Neutrophil (primary cell): ENCODE results near the gene KCTD10.
"Not testable (repeated sequence)": the region's sequence is repeated elsewhere in the genome, so short reads cannot be mapped to it uniquely, and the experiment has no call there.

ENCODE experiments used
- H3K27ac ChIP-seq: fragments of 200-600 bp; sonication (generic); 2 replicates; pipeline ENCODE4 v1.5.1; 2016; ENCODE audit warnings: mild to moderate bottlenecking, moderate library complexity
- H3K27me3 ChIP-seq: fragments of 200-600 bp; sonication (generic); 2 replicates; pipeline ENCODE4 v1.6.0; 2016; ENCODE audit warnings: mild to moderate bottlenecking
- H3K36me3 ChIP-seq: fragments of 200-600 bp; sonication (generic); 2 replicates; pipeline ENCODE4 v1.5.1; 2017
- H3K4me1 ChIP-seq, 2 experiments: fragments of 200-600 bp in 1 of 2; sonication (generic) in 1 of 2; 1 replicate in 1 of 2; 2 replicates in 1 of 2; pipeline versions ENCODE4 v1.5.1 to v1.6.1; 2013 to 2016; ENCODE audit warnings: low read depth in 1 of 2, low read length in 1 of 2, mild to moderate bottlenecking in 1 of 2, moderate library complexity in 1 of 2; ENCODE audit not compliant: control insufficient read depth in 1 of 2, insufficient read depth in 1 of 2
- H3K4me3 ChIP-seq, 2 experiments: fragments of 200-600 bp in 1 of 2; sonication (generic) in 1 of 2; 1 replicate in 1 of 2; 2 replicates in 1 of 2; pipeline ENCODE4 v1.5.1; 2013 to 2016; ENCODE audit warnings: low read depth in 1 of 2, low read length in 1 of 2, mild to moderate bottlenecking in 1 of 2, moderate library complexity in 1 of 2
- H3K9me3 ChIP-seq: fragments of 200-600 bp; sonication (generic); 2 replicates; pipeline ENCODE4 v1.5.1; 2016
- CTCF ChIP-seq: fragments of 200-600 bp; sonication (generic); IDR thresholded peaks from 2 replicates; pipeline ENCODE4 v1.5.1; 2016; ENCODE audit warnings: antibody characterized with exemption

The KCTD10 gene

GRCh38 chr12:109440851-109441490 is 36.1 kb downstream of the KCTD10 start:
- Histone ChIP-seq H3K4me3 (no peak overlapping the region), H3K4me1 (no peaks in the 10 kb centered on the region), H3K9me3 (no peaks in the 10 kb centered on the region), H3K27me3 (no peaks in the 10 kb centered on the region), H3K36me3 (no peaks in the 10 kb centered on the region), H3K27ac (no peak overlapping the region)
- no peak for TF ChIP-seq CTCF

- not testable (repeated sequence) for H3K27me3 ChIP-seq, H3K4me3 ChIP-seq, H3K36me3 ChIP-seq, H3K27ac ChIP-seq, H3K9me3 ChIP-seq, H3K4me1 ChIP-seq
Observed at GRCh38 chr12:109439951-109440350, 37.1 kb downstream of the KCTD10 start.

- H3K27me3 ChIP-seq, result no peaks in the 10 kb centered on the region
- no peaks in the 10 kb centered on the region for H3K36me3 ChIP-seq
- H3K9me3 ChIP-seq, result no peaks in the 10 kb centered on the region
- no peak overlapping the region for H3K27ac ChIP-seq
- H3K4me3 ChIP-seq, result no peak overlapping the region
- no peak for TF ChIP-seq CTCF
- no peaks in the 10 kb centered on the region for H3K4me1 ChIP-seq
Observed at GRCh38 chr12:109439181-109439580, 37.9 kb downstream of the KCTD10 start.

- no peaks in the 10 kb centered on the region for H3K4me1 ChIP-seq
- no peak for TF ChIP-seq CTCF
- no peak overlapping the region for H3K4me3 ChIP-seq
- no peak overlapping the region for H3K27ac ChIP-seq
- H3K27me3 ChIP-seq, result no peaks in the 10 kb centered on the region
- no peaks in the 10 kb centered on the region for H3K36me3 ChIP-seq
- H3K9me3 ChIP-seq, result no peaks in the 10 kb centered on the region
Observed at GRCh38 chr12:109436188-109436560, 40.9 kb downstream of the KCTD10 start.

GRCh38 chr12:109435428-109436187 is 41.5 kb downstream of the KCTD10 start:
- no peaks in the 10 kb centered on the region for H3K27me3 ChIP-seq
- no peaks in the 10 kb centered on the region for H3K36me3 ChIP-seq
- no peak overlapping the region for H3K27ac ChIP-seq
- no peak for TF ChIP-seq CTCF
- no peaks in the 10 kb centered on the region for H3K4me1 ChIP-seq
- no peak overlapping the region for H3K4me3 ChIP-seq
- H3K9me3 ChIP-seq, result no peaks in the 10 kb centered on the region

GRCh38 chr12:109434582-109434981 is 42.5 kb downstream of the KCTD10 start:
- H3K27ac ChIP-seq, result no peak overlapping the region
- no peaks in the 10 kb centered on the region for H3K36me3 ChIP-seq
- no peaks in the 10 kb centered on the region for H3K9me3 ChIP-seq
- TF ChIP-seq CTCF, result no peak
- no peak overlapping the region for H3K4me3 ChIP-seq
- no peaks in the 10 kb centered on the region for H3K4me1 ChIP-seq
- H3K27me3 ChIP-seq, result no peaks in the 10 kb centered on the region
